K562 (cell line): ENCODE data around the gene CALB2. TPM values are rescaled to one million over a fixed set of nuclear protein-coding genes. Genes with fewer than 3 reads are reported as not detected.

ENCODE experiments used
- ATAC-seq: fragments of 200-7000 bp; cut with Tn5 transposase; 3 replicates; pipeline ENCODE4 v1.9.1; 2020; ENCODE audit warnings: moderate library complexity
- BruUV-seq: library from RNA; stranded (reverse); fragments of 400-500 nt; replicated peaks from 2 replicates; lab custom pipeline; 2021; lab: Mats Ljungman, UMichigan
- CTCF ChIA-PET: fragments of 300-600 bp; formaldehyde crosslinking; extraction: SDS; loops from one replicate; lab custom pipeline; 2021; ENCODE audit warnings: low intra/inter-chr PET ratio; lab: Yijun Ruan, JAX
- POLR2A ChIA-PET: fragments of 300-600, 350-650 bp; sonication (Branson Sonifier 250); formaldehyde crosslinking; extraction: SDS; loops from one replicate; lab custom pipeline; 2021; ENCODE audit warnings: antibody characterized with exemption, inconsistent platforms; lab: Yijun Ruan, JAX
- DNase-seq, 4 experiments: peaks; one replicate each; pipeline versions ENCODE4 v3.0.0 to v3.0.0-alpha.2; 2011 to 2018; ENCODE audit warnings: low spot score in 3 of 4, mixed read lengths in 3 of 4; ENCODE audit errors: extremely low read depth in 1 of 4
- FAIRE-seq: peaks from 2 replicates; lab custom pipeline; 2011; peaks lifted over from hg19 to GRCh38; lab: Jason Lieb, UNC
- H2AFZ ChIP-seq: 2 replicates; pipeline ENCODE4 v1.6.0; 2011; ENCODE audit warnings: low read depth, low read length, control low read depth, inconsistent platforms
- H3K27ac ChIP-seq: fragments of 200-600 bp; 3 replicates; pipeline ENCODE4 v1.8.0; 2011; ENCODE audit warnings: low read depth, mild to moderate bottlenecking, control low read depth, inconsistent platforms, low read length, moderate library complexity, mixed read lengths; ENCODE audit errors: extremely low read depth
- H3K27me3 ChIP-seq, 2 experiments: fragments of 300-600 bp in 1 of 2; 2 replicates in 1 of 2; 3 replicates in 1 of 2; pipeline versions ENCODE4 v1.6.0 to v1.8.0; 2011; ENCODE audit warnings: inconsistent platforms in 2 of 2, low read length in 2 of 2, mild to moderate bottlenecking in 1 of 2, mixed read lengths in 1 of 2, moderate library complexity in 1 of 2; ENCODE audit not compliant: control insufficient read depth in 2 of 2, insufficient read depth in 2 of 2
- H3K36me3 ChIP-seq: fragments of 300-600 bp; 3 replicates; pipeline ENCODE4 v1.8.0; 2011; ENCODE audit warnings: mild to moderate bottlenecking, low read length, inconsistent platforms; ENCODE audit not compliant: control insufficient read depth, insufficient read depth
- H3K4me1 ChIP-seq, 2 experiments: fragments of 200-600 bp in 1 of 2; replicated peaks in 1 of 2; 2 replicates in 1 of 2; 3 replicates in 1 of 2; pipeline versions ENCODE4 v1.5.1 to v1.8.0; 2011; ENCODE audit warnings: inconsistent platforms in 2 of 2, low read length in 2 of 2, mild to moderate bottlenecking in 1 of 2, mixed read lengths in 1 of 2, moderate library complexity in 1 of 2; ENCODE audit not compliant: control insufficient read depth in 2 of 2, insufficient read depth in 2 of 2
- H3K4me2 ChIP-seq: 2 replicates; pipeline ENCODE4 v1.6.1; 2011; ENCODE audit warnings: low read length, control low read depth, inconsistent platforms, mixed read lengths; ENCODE audit not compliant: insufficient read depth
- H3K4me3 ChIP-seq: fragments of 200-600 bp; sonication (generic), shearing (Covaris generic); 2 replicates; pipeline ENCODE4 v1.5.1; 2016; ENCODE audit warnings: control low read depth, inconsistent platforms
- H3K79me2 ChIP-seq: fragments of 200-600 bp; 3 replicates; pipeline ENCODE4 v1.8.0; 2011; ENCODE audit warnings: low read length, inconsistent platforms; ENCODE audit not compliant: control insufficient read depth, insufficient read depth
- H3K9ac ChIP-seq, 2 experiments: 2 replicates each; pipeline versions ENCODE4 v1.6.0 to v1.6.1; 2011; ENCODE audit warnings: low read depth in 2 of 2, low read length in 2 of 2, control low read depth in 1 of 2, inconsistent platforms in 1 of 2, mild to moderate bottlenecking in 1 of 2, mixed read lengths in 1 of 2; ENCODE audit not compliant: insufficient read depth in 1 of 2
- H3K9me1 ChIP-seq: one replicate; pipeline ENCODE4 v1.6.0; 2011; ENCODE audit warnings: inconsistent platforms, mild to moderate bottlenecking, low read length, moderate library complexity; ENCODE audit not compliant: control insufficient read depth, insufficient read depth
- H3K9me3 ChIP-seq: replicated peaks from 2 replicates; pipeline ENCODE4 v1.5.1; 2011; ENCODE audit warnings: low read depth, low read length, inconsistent platforms; ENCODE audit not compliant: control insufficient read depth, insufficient read depth
- H4K20me1 ChIP-seq: replicated peaks from 2 replicates; pipeline ENCODE4 v1.6.1; 2011; ENCODE audit warnings: low read length, inconsistent platforms, mixed read lengths; ENCODE audit not compliant: control insufficient read depth, insufficient read depth
- NBN ChIP-seq: fragments of 450-650 bp; IDR thresholded peaks from 2 replicates; pipeline ENCODE4 v1.6.1; 2016; ENCODE audit warnings: low read depth, mild to moderate bottlenecking
- RAD21 ChIP-seq, 2 experiments: fragments of 250-450 bp in 1 of 2; fragments of 450-650 bp in 1 of 2; sonication (Bioruptor Pico) in 1 of 2; formaldehyde crosslinking in 1 of 2; IDR thresholded peaks in 1 of 2; conservative IDR thresholded peaks in 1 of 2; 2 replicates each; pipeline versions ENCODE4 v1.4.0 to v1.8.0; 2020 to 2022; ENCODE audit warnings: mild to moderate bottlenecking in 2 of 2, moderate library complexity in 1 of 2
- SMC3 ChIP-seq: conservative IDR thresholded peaks from 2 replicates; pipeline ENCODE4 v1.6.1; 2011; ENCODE audit warnings: low read depth, low read length, improper control_type of control experiment; ENCODE audit not compliant: insufficient read depth
- ZBTB7A ChIP-seq: IDR thresholded peaks from 2 replicates; pipeline ENCODE4 v1.6.1; 2011; ENCODE audit warnings: low read depth, mild to moderate bottlenecking, low read length, moderate library complexity, borderline replicate concordance; ENCODE audit not compliant: control insufficient read depth
- ZNF445 ChIP-seq: fragments of 250-450 bp; sonication (Bioruptor Pico); IDR thresholded peaks from 2 replicates; pipeline ENCODE4 v1.4.0; 2020; ENCODE audit warnings: low read depth, mild to moderate bottlenecking, moderate library complexity
- WGBS: fragments of 100-300 bp; shearing (Covaris generic); methylation state at CpG from one replicate; pipeline ENCODE4 v1.1.6; 2016; ENCODE audit warnings: low coverage, mixed read lengths; ENCODE audit not compliant: insufficient coverage; ENCODE audit errors: missing lambda C conversion rate; 5-methylcytosine and 5-hydroxymethylcytosine counted together
- in situ Hi-C: fragments of 300-500 bp; cut with MboI; formaldehyde crosslinking; loops from 4 replicates; pipeline ENCODE4 v1.15.0; 2018; ENCODE audit warnings: inconsistent platforms, mixed read lengths
- intact Hi-C: fragments of 100-400 bp; cut with micrococcal nuclease; formaldehyde crosslinking; loops from 2 replicates; pipeline ENCODE4 v1.14.2; 2022
- polyA plus RNA-seq, 8 experiments: library from polyadenylated mRNA; depleted of rRNA in 4 of 8; stranded (reverse) in 5 of 8; unstranded in 3 of 8; fragments of >200 nt; fragmentation: Nextera tagmentation in 2 of 8; fragmentation: Illumina TruSeq in 1 of 8; extraction: Ambion mirVana in 2 of 8; extraction: Trizol in 1 of 8; gene quantifications; 2 replicates each; pipeline versions ENCODE4 v1.2.1 to v1.2.3, GENCODE V29; 2011 to 2014; ENCODE audit warnings: inconsistent platforms in 1 of 8, missing spikeins in 1 of 8
- total RNA-seq, 7 experiments: library from RNA; depleted of rRNA in 6 of 7; stranded (reverse); fragments of >200 nt in 6 of 7; fragmentation: Illumina TruSeq in 2 of 7; extraction: Trizol in 2 of 7; gene quantifications; 2 replicates each; pipeline versions ENCODE4 v1.2.1 to v1.2.3, GENCODE V29; 2011 to 2021; ENCODE audit warnings: low replicate concordance in 1 of 7
- TF ChIP-seq, protein P1 (sequence below), 2 experiments: fragments of 450-650 bp; formaldehyde crosslinking in 1 of 2; IDR thresholded peaks; 2 replicates each; pipeline versions ENCODE4 v1.4.0 to v1.6.1; 2014 to 2020; ENCODE audit warnings: mild to moderate bottlenecking in 2 of 2, borderline replicate concordance in 1 of 2, low read depth in 1 of 2
- TF ChIP-seq, protein P2 (sequence below), 3 experiments: IDR thresholded peaks in 2 of 3; conservative IDR thresholded peaks in 1 of 3; 2 replicates each; pipeline ENCODE4 v1.5.1; 2011 to 2012; ENCODE audit warnings: low read length in 3 of 3, mild to moderate bottlenecking in 3 of 3, control low read depth in 2 of 3, improper control_type of control experiment in 1 of 3, inconsistent platforms in 1 of 3, low read depth in 1 of 3, mixed read lengths in 1 of 3, moderate library complexity in 1 of 3; ENCODE audit not compliant: insufficient read depth in 2 of 3

Gene CALB2
- total and polyA plus RNA-seq, 9 of the 15 experiments (the other 6 are each of a cell fraction or from before 2014, with no cell fraction given): not detected

DNA sequence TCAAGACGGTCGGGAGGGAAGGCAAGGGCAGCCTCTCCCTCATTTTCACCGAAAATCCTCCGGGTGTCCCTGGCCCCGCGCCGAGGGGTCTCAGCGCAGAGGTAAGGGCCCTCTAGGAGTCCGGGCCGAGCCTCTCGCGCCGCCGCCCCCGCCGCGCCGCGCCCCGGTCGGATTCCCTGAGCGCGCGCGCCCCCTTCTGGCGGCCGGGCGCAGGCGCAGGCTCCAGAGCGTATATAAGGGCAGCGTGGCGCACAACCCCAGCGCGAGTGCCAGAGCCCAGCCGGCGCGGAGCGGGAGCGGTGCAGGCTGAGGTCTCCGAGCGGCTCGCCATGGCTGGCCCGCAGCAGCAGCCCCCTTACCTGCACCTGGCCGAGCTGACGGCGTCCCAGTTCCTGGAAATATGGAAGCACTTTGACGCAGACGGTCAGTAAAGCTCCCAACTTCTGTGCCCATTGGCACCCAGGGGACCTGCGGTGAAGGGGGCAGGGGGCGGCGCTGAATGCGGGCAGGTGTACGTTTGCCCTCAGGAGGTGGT is at the start of gene CALB2 (continued):
- peak; percentile 82 to 89 for TF ChIP-seq RAD21 (CRISPR knock-in tag; conservative IDR thresholded peaks at IDR 0.05 in 1 of 2, IDR thresholded peaks at IDR 0.05 in 1 of 2)

DNA sequence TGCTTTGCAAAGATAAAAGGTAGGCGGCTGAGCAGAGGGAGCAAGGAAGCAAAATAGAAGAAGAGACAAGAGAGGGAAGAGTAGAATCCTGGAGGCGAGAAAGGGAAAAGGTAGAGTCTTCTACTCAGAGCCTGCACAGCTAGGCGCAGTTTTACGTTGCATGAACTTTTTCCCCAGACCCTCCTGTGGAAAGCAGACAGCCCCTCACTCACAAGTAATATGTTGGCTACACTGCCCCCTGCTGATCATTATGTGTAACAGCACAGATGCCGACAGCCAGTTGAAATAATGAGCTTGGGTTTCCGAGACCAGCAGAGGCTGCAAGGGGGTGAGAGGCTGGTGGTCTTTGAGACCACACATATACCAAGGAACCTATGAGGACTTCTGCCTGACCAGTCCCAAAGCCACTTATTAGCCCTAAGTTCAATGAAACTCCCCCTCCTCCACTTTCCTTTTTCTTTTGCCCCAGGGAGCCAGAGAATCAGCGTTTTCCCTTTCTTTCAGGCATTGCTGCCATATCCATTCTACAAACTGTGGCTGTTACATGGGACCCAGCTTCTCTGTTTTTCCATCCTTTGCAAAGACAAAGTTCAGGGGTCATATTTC is 46.9 kb upstream of the CALB2 start:
- H3K36me3 ChIP-seq: no peaks in the 10 kb centered on the region
- intact Hi-C loops (loop anchor here (5.0 kb wide), 1 partner anchor 59 kb away; no protein-coding TSS in a partner anchor), in situ Hi-C loops (no loop called here)
- no peak overlapping the region for H3K9ac ChIP-seq
- H3K27ac ChIP-seq: no peak overlapping the region
- no peaks in the 10 kb centered on the region for H3K9me3 ChIP-seq
- H3K4me3 ChIP-seq: no peak overlapping the region
- WGBS: 0% methylated on average over 7 of the region's 7 CpGs
- DNase-seq (peak; percentile 44 to 53 (median 48)), FAIRE-seq (peak; percentile 95), ATAC-seq (peak; percentile 63; the same call in 2 of the 3 replicates)
- ChIA-PET CTCF (interaction anchor here (0.8 to 0.9 kb wide), 2 partner anchors 63 to 97 kb away, joined by 5 read pairs; no protein-coding TSS in a partner anchor), POLR2A (interaction anchor here (0.6 to 1.5 kb wide), 5 partner anchors 14 to 584 kb away, joined by 3 to 8 read pairs (median 3); partner anchors contain the start of gene IST1)
- no peak overlapping the region for H3K4me2 ChIP-seq
- H3K27me3 ChIP-seq: no peaks in the 10 kb centered on the region
- no peaks in the 10 kb centered on the region; the same call in 1 of the 2 replicates for H4K20me1 ChIP-seq
- no peak overlapping the region for H2AFZ ChIP-seq
- no TSS peak for BruUV-seq
- H3K4me1 ChIP-seq: no peaks in the 10 kb centered on the region
- no peaks in the 10 kb centered on the region for H3K9me1 ChIP-seq
- no peaks in the 10 kb centered on the region for H3K79me2 ChIP-seq
- TF ChIP-seq ZBTB7A (peak; percentile 54; the same call in 1 of the 2 replicates), SMC3 (peak; percentile 61), RAD21 (CRISPR knock-in tag; conservative IDR thresholded peaks at IDR 0.05 in 1 of 2, IDR thresholded peaks at IDR 0.05 in 1 of 2) (peak; percentile 81 to 90), ZNF445 (CRISPR knock-in tag) (no peak), NBN (no peak)
- TF ChIP-seq, protein P1, sequence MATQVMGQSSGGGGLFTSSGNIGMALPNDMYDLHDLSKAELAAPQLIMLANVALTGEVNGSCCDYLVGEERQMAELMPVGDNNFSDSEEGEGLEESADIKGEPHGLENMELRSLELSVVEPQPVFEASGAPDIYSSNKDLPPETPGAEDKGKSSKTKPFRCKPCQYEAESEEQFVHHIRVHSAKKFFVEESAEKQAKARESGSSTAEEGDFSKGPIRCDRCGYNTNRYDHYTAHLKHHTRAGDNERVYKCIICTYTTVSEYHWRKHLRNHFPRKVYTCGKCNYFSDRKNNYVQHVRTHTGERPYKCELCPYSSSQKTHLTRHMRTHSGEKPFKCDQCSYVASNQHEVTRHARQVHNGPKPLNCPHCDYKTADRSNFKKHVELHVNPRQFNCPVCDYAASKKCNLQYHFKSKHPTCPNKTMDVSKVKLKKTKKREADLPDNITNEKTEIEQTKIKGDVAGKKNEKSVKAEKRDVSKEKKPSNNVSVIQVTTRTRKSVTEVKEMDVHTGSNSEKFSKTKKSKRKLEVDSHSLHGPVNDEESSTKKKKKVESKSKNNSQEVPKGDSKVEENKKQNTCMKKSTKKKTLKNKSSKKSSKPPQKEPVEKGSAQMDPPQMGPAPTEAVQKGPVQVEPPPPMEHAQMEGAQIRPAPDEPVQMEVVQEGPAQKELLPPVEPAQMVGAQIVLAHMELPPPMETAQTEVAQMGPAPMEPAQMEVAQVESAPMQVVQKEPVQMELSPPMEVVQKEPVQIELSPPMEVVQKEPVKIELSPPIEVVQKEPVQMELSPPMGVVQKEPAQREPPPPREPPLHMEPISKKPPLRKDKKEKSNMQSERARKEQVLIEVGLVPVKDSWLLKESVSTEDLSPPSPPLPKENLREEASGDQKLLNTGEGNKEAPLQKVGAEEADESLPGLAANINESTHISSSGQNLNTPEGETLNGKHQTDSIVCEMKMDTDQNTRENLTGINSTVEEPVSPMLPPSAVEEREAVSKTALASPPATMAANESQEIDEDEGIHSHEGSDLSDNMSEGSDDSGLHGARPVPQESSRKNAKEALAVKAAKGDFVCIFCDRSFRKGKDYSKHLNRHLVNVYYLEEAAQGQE (IDR thresholded peaks at IDR 0.05; ENCODE audit: borderline replicate concordance): peak; percentile 84
- TF ChIP-seq, protein P1 (CRISPR knock-in tag; IDR thresholded peaks at IDR 0.05; ENCODE audit: low read depth): no peak
- TF ChIP-seq, protein P2, sequence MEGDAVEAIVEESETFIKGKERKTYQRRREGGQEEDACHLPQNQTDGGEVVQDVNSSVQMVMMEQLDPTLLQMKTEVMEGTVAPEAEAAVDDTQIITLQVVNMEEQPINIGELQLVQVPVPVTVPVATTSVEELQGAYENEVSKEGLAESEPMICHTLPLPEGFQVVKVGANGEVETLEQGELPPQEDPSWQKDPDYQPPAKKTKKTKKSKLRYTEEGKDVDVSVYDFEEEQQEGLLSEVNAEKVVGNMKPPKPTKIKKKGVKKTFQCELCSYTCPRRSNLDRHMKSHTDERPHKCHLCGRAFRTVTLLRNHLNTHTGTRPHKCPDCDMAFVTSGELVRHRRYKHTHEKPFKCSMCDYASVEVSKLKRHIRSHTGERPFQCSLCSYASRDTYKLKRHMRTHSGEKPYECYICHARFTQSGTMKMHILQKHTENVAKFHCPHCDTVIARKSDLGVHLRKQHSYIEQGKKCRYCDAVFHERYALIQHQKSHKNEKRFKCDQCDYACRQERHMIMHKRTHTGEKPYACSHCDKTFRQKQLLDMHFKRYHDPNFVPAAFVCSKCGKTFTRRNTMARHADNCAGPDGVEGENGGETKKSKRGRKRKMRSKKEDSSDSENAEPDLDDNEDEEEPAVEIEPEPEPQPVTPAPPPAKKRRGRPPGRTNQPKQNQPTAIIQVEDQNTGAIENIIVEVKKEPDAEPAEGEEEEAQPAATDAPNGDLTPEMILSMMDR (IDR thresholded peaks at IDR 0.05 in 2 of 3, conservative IDR thresholded peaks at IDR 0.05 in 1 of 3; ENCODE audit: insufficient read depth in 2 of 3, low read depth in 1 of 3, low read length in 3 of 3): peak; percentile 75 to 86 (median 80)
